Omental fat pad (tissue), 4 donors: ENCODE results near the gene ADGRF5. TPM values are rescaled to one million over a fixed set of nuclear protein-coding genes. Genes with fewer than 3 reads are reported as not detected.

Experiments
- ATAC-seq: fragments of 150-250 bp; one replicate; pipeline ENCODE4 v1.9.1; 2016; ENCODE audit warnings: mild to moderate bottlenecking, moderate library complexity; ENCODE audit not compliant: low FRiP score
- DNase-seq: peaks from one replicate; pipeline ENCODE4 v3.0.0-alpha.2; 2019; ENCODE audit warnings: low spot score
- CTCF ChIP-seq, 3 donors: fragments of 450-650 bp; IDR thresholded peaks; one replicate each; pipeline ENCODE4 v1.5.1; 2016 to 2017; ENCODE audit warnings: antibody characterized with exemption in 3 of 3, mild to moderate bottlenecking in 3 of 3, moderate library complexity in 2 of 3
- total RNA-seq, 4 donors: library from RNA; depleted of rRNA; stranded (reverse); fragments of >200 nt; gene quantifications; one replicate each; pipeline ENCODE4 v1.1.0, GENCODE V29; 2016

Gene ADGRF5
- total RNA-seq, 4 donors from 2014 or later = 29.7 to 324 (median 74.1) TPM

GRCh38 chr6:46896871-46897270 lies 24.9 kb downstream of the ADGRF5 start:
- ATAC-seq (no peak), DNase-seq (no peak)
- TF ChIP-seq CTCF (IDR thresholded peaks at IDR 0.05) = no peak

GRCh38 chr6:46895930-46896329 lies 25.8 kb downstream of the ADGRF5 start:
- no peak for DNase-seq
- no peak for TF ChIP-seq CTCF (IDR thresholded peaks at IDR 0.05)
- no peak for ATAC-seq

- DNase-seq (no peak), ATAC-seq (no peak)
- TF ChIP-seq CTCF (IDR thresholded peaks at IDR 0.05) = no peak
These were observed 27.3 kb downstream of the ADGRF5 start for GRCh38 chr6:46894433-46894832.

- ATAC-seq (no peak), DNase-seq (no peak)
- TF ChIP-seq CTCF (IDR thresholded peaks at IDR 0.05) = no peak
These were observed 28.1 kb downstream of the ADGRF5 start for GRCh38 chr6:46893648-46894047.

GRCh38 chr6:46891252-46891795 lies 30.4 kb downstream of the ADGRF5 start:
- TF ChIP-seq CTCF (IDR thresholded peaks at IDR 0.05) = no peak
- ATAC-seq (no peak), DNase-seq (no peak)

- DNase-seq (no peak), ATAC-seq (no peak)
- TF ChIP-seq CTCF (IDR thresholded peaks at IDR 0.05) = no peak
These were observed 33.2 kb downstream of the ADGRF5 start for GRCh38 chr6:46888578-46888977.

GRCh38 chr6:46888031-46888430 lies 33.7 kb downstream of the ADGRF5 start:
- no peak for TF ChIP-seq CTCF (IDR thresholded peaks at IDR 0.05)
- no peak for ATAC-seq
- no peak for DNase-seq
